ENCODE measurements around the gene KIF16B.

GRCh38 chr20:16240355-16240754, 332.9 kb downstream of the KIF16B start:
- TF ChIP-seq CTCF (conservative IDR thresholded peaks at IDR 0.05) (no peak), ZFX (IDR thresholded peaks at IDR 0.05) (no peak)

Measured in C4-2B (cell line).